H1 (cell line): ENCODE data around the gene ETS1. TPM values are rescaled to one million over a fixed set of nuclear protein-coding genes. Genes with fewer than 3 reads are reported as not detected.

ENCODE experiments used
- CTCF ChIA-PET: fragments of 300-600 bp; sonication (Branson Sonifier 250); formaldehyde crosslinking; loops from one replicate; lab custom pipeline; 2021; ENCODE audit not compliant: partially characterized antibody; lab: Charles Lee
- POLR2A ChIA-PET: fragments of 300-600 bp; sonication (Branson Sonifier 250); formaldehyde crosslinking; loops from one replicate; lab custom pipeline; 2021; ENCODE audit warnings: inconsistent platforms; ENCODE audit not compliant: partially characterized antibody; lab: Charles Lee
- DNase-seq, 2 experiments: peaks; one replicate each; pipeline versions ENCODE4 v3.0.0 to v3.0.0-alpha.2; 2010 to 2022; ENCODE audit warnings: low spot score in 2 of 2, low read depth in 1 of 2, mixed read lengths in 1 of 2
- FAIRE-seq: peaks from 2 replicates; lab custom pipeline; 2011; peaks lifted over from hg19 to GRCh38; lab: Jason Lieb, UNC
- H2AFZ ChIP-seq: 2 replicates; pipeline ENCODE4 v1.8.1; 2012; ENCODE audit warnings: low read length, inconsistent platforms
- H2AK5ac ChIP-seq: 2 replicates; pipeline ENCODE4 v1.6.1; 2013; ENCODE audit warnings: low read depth, low read length
- H2BK120ac ChIP-seq: replicated peaks from 2 replicates; pipeline ENCODE3; 2013; ENCODE audit warnings: low read depth, low read length, inconsistent platforms
- H2BK12ac ChIP-seq: 2 replicates; pipeline ENCODE4 v1.6.1; 2013; ENCODE audit warnings: low read depth, low read length
- H2BK15ac ChIP-seq: 2 replicates; pipeline ENCODE4 v1.6.1; 2013; ENCODE audit warnings: low read length
- H2BK20ac ChIP-seq: 2 replicates; pipeline ENCODE4 v1.6.1; 2013; ENCODE audit warnings: low read length
- H2BK5ac ChIP-seq: 2 replicates; pipeline ENCODE4 v1.6.1; 2013; ENCODE audit warnings: low read depth, low read length
- H3K14ac ChIP-seq: 2 replicates; pipeline ENCODE4 v1.6.1; 2013; ENCODE audit warnings: inconsistent platforms; ENCODE audit not compliant: insufficient read length
- H3K18ac ChIP-seq: 2 replicates; pipeline ENCODE4 v1.6.1; 2013; ENCODE audit warnings: low read length; ENCODE audit errors: extremely low read depth
- H3K23ac ChIP-seq: 2 replicates; pipeline ENCODE4 v1.6.1; 2013; ENCODE audit warnings: inconsistent platforms; ENCODE audit not compliant: insufficient read length
- H3K23me2 ChIP-seq: 2 replicates; pipeline ENCODE4 v1.6.1; 2013; ENCODE audit warnings: low read depth, low read length
- H3K27ac ChIP-seq: 2 replicates; pipeline ENCODE4 v1.6.1; 2011; ENCODE audit warnings: low read depth, low read length, inconsistent platforms
- H3K27me3 ChIP-seq, 4 experiments: replicated peaks in 1 of 4; 1 replicate in 1 of 4; 2 replicates in 3 of 4; pipeline versions ENCODE4 v1.6.1 to v1.8.1; 2011 to 2013; ENCODE audit warnings: low read length in 3 of 4, mild to moderate bottlenecking in 3 of 4, inconsistent platforms in 2 of 4, mixed read lengths in 2 of 4, moderate library complexity in 1 of 4; ENCODE audit not compliant: control insufficient read depth in 3 of 4, insufficient read depth in 3 of 4; ENCODE audit errors: extremely low read depth in 1 of 4
- H3K36me3 ChIP-seq, 4 experiments: 2 replicates each; pipeline versions ENCODE4 v1.6.1 to v1.8.1; 2011 to 2013; ENCODE audit warnings: mild to moderate bottlenecking in 4 of 4, low read length in 3 of 4, moderate library complexity in 2 of 4, control low read depth in 1 of 4, inconsistent platforms in 1 of 4; ENCODE audit not compliant: insufficient read depth in 4 of 4, control insufficient read depth in 2 of 4
- H3K4ac ChIP-seq: replicated peaks from 2 replicates; pipeline ENCODE3; 2013; ENCODE audit warnings: low read length, low read depth, mixed read lengths, inconsistent platforms; ENCODE audit not compliant: insufficient read length
- H3K4me1 ChIP-seq, 4 experiments: replicated peaks in 1 of 4; 1 replicate in 1 of 4; 2 replicates in 3 of 4; pipeline versions ENCODE4 v1.6.1 to v1.8.1; 2011 to 2013; ENCODE audit warnings: low read length in 3 of 4, inconsistent platforms in 2 of 4, mixed read lengths in 1 of 4; ENCODE audit not compliant: insufficient read depth in 4 of 4, control insufficient read depth in 3 of 4
- H3K4me2 ChIP-seq, 2 experiments: 2 replicates each; pipeline versions ENCODE4 v1.6.1 to v1.8.1; 2011 to 2013; ENCODE audit warnings: low read depth in 2 of 2, low read length in 2 of 2, control low read depth in 1 of 2, inconsistent platforms in 1 of 2, mild to moderate bottlenecking in 1 of 2; ENCODE audit not compliant: insufficient read depth in 1 of 2
- H3K4me3 ChIP-seq, 4 experiments: fragments of 200-600, 300-600 bp in 1 of 4; sonication (generic), shearing (Covaris generic), sonication (Bioruptor Twin) in 1 of 4; 2 replicates each; pipeline versions ENCODE4 v1.5.1 to v1.8.1; 2011 to 2016; ENCODE audit warnings: low read length in 4 of 4, low read depth in 3 of 4, control low read depth in 2 of 4, inconsistent platforms in 2 of 4, mild to moderate bottlenecking in 2 of 4, mixed read lengths in 1 of 4, moderate library complexity in 1 of 4; ENCODE audit not compliant: insufficient read depth in 2 of 4; ENCODE audit errors: extremely low read depth in 1 of 4
- H3K56ac ChIP-seq: replicated peaks from 2 replicates; pipeline ENCODE3; 2013; ENCODE audit warnings: low read depth, mild to moderate bottlenecking, mixed read lengths, low read length, inconsistent platforms; ENCODE audit not compliant: insufficient read length
- H3K79me1 ChIP-seq: 2 replicates; pipeline ENCODE4 v1.6.1; 2013; ENCODE audit warnings: low read depth, low read length, control low read depth
- H3K79me2 ChIP-seq, 2 experiments: 2 replicates each; pipeline versions ENCODE4 v1.6.1 to v1.8.1; 2012 to 2013; ENCODE audit warnings: low read length in 2 of 2, mild to moderate bottlenecking in 2 of 2, inconsistent platforms in 1 of 2; ENCODE audit not compliant: insufficient read depth in 2 of 2, control insufficient read depth in 1 of 2
- H3K9ac ChIP-seq, 4 experiments: replicated peaks in 1 of 4; 1 replicate in 1 of 4; 2 replicates in 3 of 4; pipeline versions ENCODE4 v1.6.1 to v1.8.1; 2011 to 2013; ENCODE audit warnings: low read depth in 3 of 4, low read length in 3 of 4, control low read depth in 2 of 4, mild to moderate bottlenecking in 2 of 4, moderate library complexity in 2 of 4, inconsistent platforms in 1 of 4; ENCODE audit errors: extremely low read depth in 1 of 4
- H3K9me3 ChIP-seq, 2 experiments: 2 replicates each; pipeline versions ENCODE4 v1.6.1 to v1.8.1; 2012 to 2013; ENCODE audit warnings: mild to moderate bottlenecking in 2 of 2, moderate library complexity in 2 of 2, control low read depth in 1 of 2, inconsistent platforms in 1 of 2, low read depth in 1 of 2, low read length in 1 of 2, mixed read lengths in 1 of 2; ENCODE audit not compliant: insufficient read depth in 2 of 2
- H4K20me1 ChIP-seq, 2 experiments: replicated peaks in 1 of 2; 2 replicates each; pipeline versions ENCODE3 to v1.8.1; 2011 to 2013; ENCODE audit warnings: inconsistent platforms in 2 of 2, low read length in 2 of 2, mild to moderate bottlenecking in 1 of 2; ENCODE audit not compliant: insufficient read depth in 2 of 2, control insufficient read depth in 1 of 2
- H4K5ac ChIP-seq: 2 replicates; pipeline ENCODE4 v1.6.1; 2013; ENCODE audit warnings: low read length, low read depth, mixed read lengths, inconsistent platforms; ENCODE audit not compliant: insufficient read length
- H4K8ac ChIP-seq: 2 replicates; pipeline ENCODE4 v1.8.0; 2013; ENCODE audit warnings: mild to moderate bottlenecking, moderate library complexity, low read length, inconsistent platforms; ENCODE audit not compliant: insufficient read depth; ENCODE audit errors: extremely low read depth
- H4K91ac ChIP-seq: replicated peaks from 2 replicates; pipeline ENCODE3; 2013; ENCODE audit warnings: low read length, mixed read lengths, inconsistent platforms; ENCODE audit not compliant: insufficient read length
- ASH2L ChIP-seq: fragments of 200-600, 300-600 bp; sonication (generic); IDR thresholded peaks from one replicate; pipeline ENCODE4 v1.7.1; 2017; ENCODE audit warnings: low read length
- HDAC6 ChIP-seq: IDR thresholded peaks from one replicate; pipeline ENCODE4 v1.7.1; 2012; ENCODE audit warnings: low read depth, mild to moderate bottlenecking, inconsistent platforms, low read length, moderate library complexity
- WGBS, 2 experiments: shearing (Covaris generic) in 1 of 2; methylation state at CpG; one replicate each; pipeline versions ENCODE4 v1.1.6 to v1.1.7; 2013 to 2015; ENCODE audit warnings: low lambda C conversion rate in 2 of 2, mixed read lengths in 2 of 2, inconsistent platforms in 1 of 2, low coverage in 1 of 2, missing lambda C conversion rate in 1 of 2; ENCODE audit not compliant: insufficient replicate concordance in 2 of 2, insufficient coverage in 1 of 2, insufficient read length in 1 of 2; ENCODE audit errors: extremely low coverage in 1 of 2, missing lambda C conversion rate in 1 of 2; 5-methylcytosine and 5-hydroxymethylcytosine counted together
- polyA plus RNA-seq, 7 experiments: library from polyadenylated mRNA; depleted of rRNA in 3 of 7; stranded (reverse) in 5 of 7; unstranded in 2 of 7; fragments of >200 nt in 5 of 7; fragments of 200-250 nt in 2 of 7; gene quantifications; 1 replicate in 5 of 7; 2 replicates in 1 of 7; 4 replicates in 1 of 7; pipeline versions ENCODE4 v1.2.1 to v1.2.3, GENCODE V29; 2011 to 2013; ENCODE audit warnings: missing spikeins in 2 of 7, mixed read lengths in 2 of 7
- total RNA-seq: library from RNA; stranded (reverse); fragmentation: NEBNext Ultra II Directional; extraction: Animal tissue kit (Norgen Biotek cat#: 25700); gene quantifications from 2 replicates; pipeline ENCODE4 v1.2.1, GENCODE V29; 2021

ETS1 gene
- total and polyA plus RNA-seq, 2 of the 8 experiments (the other 6 are each of a cell fraction or from before 2014, with no cell fraction given): 10.0 to 35.3 TPM

GRCh38 chr11:128494418-128495332 is 92.7 kb downstream of the ETS1 start:
- ChIA-PET CTCF (interaction anchor here (1.8 kb wide), 1 partner anchor 136 kb away, joined by 4 read pairs; no protein-coding TSS in a partner anchor), POLR2A (no interaction called here)
- H3K4me1 ChIP-seq: peaks cover 0 to 12% (median 4%) of the 10 kb centered on the region in 4 experiments; a peak in 3 of 7 replicates
- 0 out of 8 replicates have a peak, but pooled peaks cover 0 to 3% (median 0%) of the 10 kb centered on the region in 4 experiments for H3K36me3 ChIP-seq
- H3K23ac ChIP-seq: no peak overlapping the region
- H3K79me2 ChIP-seq: no peaks in the 10 kb centered on the region
- no peak overlapping the region for H3K4me3 ChIP-seq
- H3K14ac ChIP-seq: no peak overlapping the region
- H3K23me2 ChIP-seq: no peaks in the 10 kb centered on the region
- no peak overlapping the region for H4K5ac ChIP-seq
- H2BK5ac ChIP-seq: no peak overlapping the region
- no peaks in the 10 kb centered on the region for H4K20me1 ChIP-seq
- H4K91ac ChIP-seq: no peak overlapping the region
- no peaks in the 10 kb centered on the region for H3K27me3 ChIP-seq
- H2BK12ac ChIP-seq: no peak overlapping the region
- H2BK20ac ChIP-seq: no peak overlapping the region
- H3K27ac ChIP-seq: no peak overlapping the region
- TF ChIP-seq HDAC6: no peak
- TF ChIP-seq ASH2L: no peak
- H3K79me1 ChIP-seq: no peaks in the 10 kb centered on the region
- H3K56ac ChIP-seq: no peak overlapping the region
- H2AFZ ChIP-seq: no peak overlapping the region
- no peak overlapping the region for H3K4ac ChIP-seq
- WGBS, 2 experiments: 85% methylated on average over 3 of the region's 3 CpGs; no CpG with 5 or more reads in 1 of the 2 experiments
- no peak overlapping the region for H2BK120ac ChIP-seq
- no peak overlapping the region for H3K9ac ChIP-seq
- H3K4me2 ChIP-seq: no peak overlapping the region
- H3K9me3 ChIP-seq: no peaks in the 10 kb centered on the region
- DNase-seq (no peak), FAIRE-seq (no peak)
- H3K18ac ChIP-seq: no peak overlapping the region
- no peak overlapping the region for H2BK15ac ChIP-seq
- no peak overlapping the region for H4K8ac ChIP-seq
- H2AK5ac ChIP-seq: no peak overlapping the region
